K562 (cell line): ENCODE measurements around the gene MRRF. TPM values are rescaled to one million over a fixed set of nuclear protein-coding genes. Genes with fewer than 3 reads are reported as not detected.

ENCODE experiments used
- ATAC-seq: fragments of 200-7000 bp; cut with Tn5 transposase; 3 replicates; pipeline ENCODE4 v1.9.1; 2020; ENCODE audit warnings: moderate library complexity
- BruUV-seq: library from RNA; stranded (reverse); fragments of 400-500 nt; replicated peaks from 2 replicates; lab custom pipeline; 2021; lab: Mats Ljungman, UMichigan
- CTCF ChIA-PET: fragments of 300-600 bp; formaldehyde crosslinking; extraction: SDS; loops from one replicate; lab custom pipeline; 2021; ENCODE audit warnings: low intra/inter-chr PET ratio; lab: Yijun Ruan, JAX
- POLR2A ChIA-PET: fragments of 300-600, 350-650 bp; sonication (Branson Sonifier 250); formaldehyde crosslinking; extraction: SDS; loops from one replicate; lab custom pipeline; 2021; ENCODE audit warnings: antibody characterized with exemption, inconsistent platforms; lab: Yijun Ruan, JAX
- DNase-seq, 4 experiments: peaks; one replicate each; pipeline versions ENCODE4 v3.0.0 to v3.0.0-alpha.2; 2011 to 2018; ENCODE audit warnings: low spot score in 3 of 4, mixed read lengths in 3 of 4; ENCODE audit errors: extremely low read depth in 1 of 4
- FAIRE-seq: peaks from 2 replicates; lab custom pipeline; 2011; peaks lifted over from hg19 to GRCh38; lab: Jason Lieb, UNC
- H2AFZ ChIP-seq: 2 replicates; pipeline ENCODE4 v1.6.0; 2011; ENCODE audit warnings: low read depth, low read length, control low read depth, inconsistent platforms
- H3K27ac ChIP-seq: fragments of 200-600 bp; 3 replicates; pipeline ENCODE4 v1.8.0; 2011; ENCODE audit warnings: low read depth, mild to moderate bottlenecking, control low read depth, inconsistent platforms, low read length, moderate library complexity, mixed read lengths; ENCODE audit errors: extremely low read depth
- H3K27me3 ChIP-seq, 2 experiments: fragments of 300-600 bp in 1 of 2; 2 replicates in 1 of 2; 3 replicates in 1 of 2; pipeline versions ENCODE4 v1.6.0 to v1.8.0; 2011; ENCODE audit warnings: inconsistent platforms in 2 of 2, low read length in 2 of 2, mild to moderate bottlenecking in 1 of 2, mixed read lengths in 1 of 2, moderate library complexity in 1 of 2; ENCODE audit not compliant: control insufficient read depth in 2 of 2, insufficient read depth in 2 of 2
- H3K36me3 ChIP-seq: fragments of 300-600 bp; 3 replicates; pipeline ENCODE4 v1.8.0; 2011; ENCODE audit warnings: mild to moderate bottlenecking, low read length, inconsistent platforms; ENCODE audit not compliant: control insufficient read depth, insufficient read depth
- H3K4me1 ChIP-seq, 2 experiments: fragments of 200-600 bp in 1 of 2; replicated peaks in 1 of 2; 2 replicates in 1 of 2; 3 replicates in 1 of 2; pipeline versions ENCODE4 v1.5.1 to v1.8.0; 2011; ENCODE audit warnings: inconsistent platforms in 2 of 2, low read length in 2 of 2, mild to moderate bottlenecking in 1 of 2, mixed read lengths in 1 of 2, moderate library complexity in 1 of 2; ENCODE audit not compliant: control insufficient read depth in 2 of 2, insufficient read depth in 2 of 2
- H3K4me2 ChIP-seq: 2 replicates; pipeline ENCODE4 v1.6.1; 2011; ENCODE audit warnings: low read length, control low read depth, inconsistent platforms, mixed read lengths; ENCODE audit not compliant: insufficient read depth
- H3K4me3 ChIP-seq: fragments of 200-600 bp; sonication (generic), shearing (Covaris generic); 2 replicates; pipeline ENCODE4 v1.5.1; 2016; ENCODE audit warnings: control low read depth, inconsistent platforms
- H3K79me2 ChIP-seq: fragments of 200-600 bp; 3 replicates; pipeline ENCODE4 v1.8.0; 2011; ENCODE audit warnings: low read length, inconsistent platforms; ENCODE audit not compliant: control insufficient read depth, insufficient read depth
- H3K9ac ChIP-seq, 2 experiments: 2 replicates each; pipeline versions ENCODE4 v1.6.0 to v1.6.1; 2011; ENCODE audit warnings: low read depth in 2 of 2, low read length in 2 of 2, control low read depth in 1 of 2, inconsistent platforms in 1 of 2, mild to moderate bottlenecking in 1 of 2, mixed read lengths in 1 of 2; ENCODE audit not compliant: insufficient read depth in 1 of 2
- H3K9me1 ChIP-seq: one replicate; pipeline ENCODE4 v1.6.0; 2011; ENCODE audit warnings: inconsistent platforms, mild to moderate bottlenecking, low read length, moderate library complexity; ENCODE audit not compliant: control insufficient read depth, insufficient read depth
- H3K9me3 ChIP-seq: replicated peaks from 2 replicates; pipeline ENCODE4 v1.5.1; 2011; ENCODE audit warnings: low read depth, low read length, inconsistent platforms; ENCODE audit not compliant: control insufficient read depth, insufficient read depth
- H4K20me1 ChIP-seq: replicated peaks from 2 replicates; pipeline ENCODE4 v1.6.1; 2011; ENCODE audit warnings: low read length, inconsistent platforms, mixed read lengths; ENCODE audit not compliant: control insufficient read depth, insufficient read depth
- C11orf30 ChIP-seq: fragments of 450-650 bp; IDR thresholded peaks from 2 replicates; pipeline ENCODE4 v1.6.1; 2016; ENCODE audit warnings: low read depth, mild to moderate bottlenecking
- CEBPB ChIP-seq: fragments of 450-650 bp; IDR thresholded peaks from 2 replicates; pipeline ENCODE4 v1.6.1; 2016; ENCODE audit warnings: missing genetic modification characterization, missing compliant biosample characterization
- CEBPG ChIP-seq, 3 experiments: fragments of 200-800 bp in 1 of 3; sonication (Bioruptor generic) in 1 of 3; sonication (generic) in 1 of 3; formaldehyde crosslinking in 1 of 3; IDR thresholded peaks in 2 of 3; conservative IDR thresholded peaks in 1 of 3; 2 replicates each; pipeline versions ENCODE4 v1.6.1 to v1.8.0; 2016 to 2022; ENCODE audit warnings: missing compliant biosample characterization in 2 of 3, missing genetic modification characterization in 2 of 3, mild to moderate bottlenecking in 1 of 3, missing genetic modification reagents in 1 of 3
- HIVEP1 ChIP-seq: fragments of 250-450 bp; sonication (Bioruptor Pico); IDR thresholded peaks from 2 replicates; pipeline ENCODE4 v1.4.0; 2020; ENCODE audit warnings: mild to moderate bottlenecking
- LARP7 ChIP-seq: fragments of 450-650 bp; IDR thresholded peaks from 2 replicates; pipeline ENCODE4 v1.6.1; 2016
- MCM7 ChIP-seq, 2 experiments: fragments of 450-650 bp; IDR thresholded peaks; 2 replicates each; pipeline ENCODE4 v1.6.1; 2016 to 2018
- NFYB ChIP-seq: IDR thresholded peaks from 2 replicates; pipeline ENCODE4 v1.6.1; 2011; ENCODE audit warnings: mild to moderate bottlenecking, moderate library complexity; ENCODE audit not compliant: insufficient read length; ENCODE audit errors: extremely low read depth
- PHB ChIP-seq: fragments of 250-450 bp; sonication (Bioruptor Pico); IDR thresholded peaks from 2 replicates; pipeline ENCODE4 v1.5.0; 2021
- RBM14 ChIP-seq: fragments of 200-400 bp; formaldehyde crosslinking; IDR thresholded peaks from 2 replicates; pipeline ENCODE4 v1.6.1; 2018; ENCODE audit warnings: low read depth, mild to moderate bottlenecking, low read length, moderate library complexity, borderline replicate concordance; ENCODE audit not compliant: insufficient read depth
- RBM15 ChIP-seq: fragments of 200-400 bp; formaldehyde crosslinking; IDR thresholded peaks from 2 replicates; pipeline ENCODE4 v1.6.1; 2018; ENCODE audit warnings: mild to moderate bottlenecking, low read length, moderate library complexity; ENCODE audit not compliant: insufficient read depth
- SNIP1 ChIP-seq: fragments of 450-650 bp; IDR thresholded peaks from 2 replicates; pipeline ENCODE4 v1.7.1; 2017; ENCODE audit warnings: low read depth, mild to moderate bottlenecking
- ZNF174 ChIP-seq: fragments of 250-450 bp; sonication (Bioruptor Pico); IDR thresholded peaks from 2 replicates; pipeline ENCODE4 v1.4.0; 2020; ENCODE audit warnings: mild to moderate bottlenecking
- WGBS: fragments of 100-300 bp; shearing (Covaris generic); methylation state at CpG from one replicate; pipeline ENCODE4 v1.1.6; 2016; ENCODE audit warnings: low coverage, mixed read lengths; ENCODE audit not compliant: insufficient coverage; ENCODE audit errors: missing lambda C conversion rate; 5-methylcytosine and 5-hydroxymethylcytosine counted together
- in situ Hi-C: fragments of 300-500 bp; cut with MboI; formaldehyde crosslinking; loops from 4 replicates; pipeline ENCODE4 v1.15.0; 2018; ENCODE audit warnings: inconsistent platforms, mixed read lengths
- intact Hi-C: fragments of 100-400 bp; cut with micrococcal nuclease; formaldehyde crosslinking; loops from 2 replicates; pipeline ENCODE4 v1.14.2; 2022
- polyA plus RNA-seq, 8 experiments: library from polyadenylated mRNA; depleted of rRNA in 4 of 8; stranded (reverse) in 5 of 8; unstranded in 3 of 8; fragments of >200 nt; fragmentation: Nextera tagmentation in 2 of 8; fragmentation: Illumina TruSeq in 1 of 8; extraction: Ambion mirVana in 2 of 8; extraction: Trizol in 1 of 8; gene quantifications; 2 replicates each; pipeline versions ENCODE4 v1.2.1 to v1.2.3, GENCODE V29; 2011 to 2014; ENCODE audit warnings: inconsistent platforms in 1 of 8, missing spikeins in 1 of 8
- total RNA-seq, 7 experiments: library from RNA; depleted of rRNA in 6 of 7; stranded (reverse); fragments of >200 nt in 6 of 7; fragmentation: Illumina TruSeq in 2 of 7; extraction: Trizol in 2 of 7; gene quantifications; 2 replicates each; pipeline versions ENCODE4 v1.2.1 to v1.2.3, GENCODE V29; 2011 to 2021; ENCODE audit warnings: low replicate concordance in 1 of 7
- TF ChIP-seq, protein P1 (sequence below), 2 experiments: fragments of 200-800 bp in 1 of 2; sonication (Bioruptor generic) in 1 of 2; sonication (generic) in 1 of 2; formaldehyde crosslinking in 1 of 2; IDR thresholded peaks in 1 of 2; conservative IDR thresholded peaks in 1 of 2; 2 replicates each; pipeline versions ENCODE4 v1.5.0 to v1.6.1; 2016 to 2020; ENCODE audit warnings: missing compliant biosample characterization in 1 of 2, missing genetic modification characterization in 1 of 2, missing genetic modification reagents in 1 of 2

The MRRF gene
- total and polyA plus RNA-seq, 9 of the 15 experiments (the other 6 are each of a cell fraction or from before 2014, with no cell fraction given): 55.0 to 105 (median 81.2) TPM

DNA sequence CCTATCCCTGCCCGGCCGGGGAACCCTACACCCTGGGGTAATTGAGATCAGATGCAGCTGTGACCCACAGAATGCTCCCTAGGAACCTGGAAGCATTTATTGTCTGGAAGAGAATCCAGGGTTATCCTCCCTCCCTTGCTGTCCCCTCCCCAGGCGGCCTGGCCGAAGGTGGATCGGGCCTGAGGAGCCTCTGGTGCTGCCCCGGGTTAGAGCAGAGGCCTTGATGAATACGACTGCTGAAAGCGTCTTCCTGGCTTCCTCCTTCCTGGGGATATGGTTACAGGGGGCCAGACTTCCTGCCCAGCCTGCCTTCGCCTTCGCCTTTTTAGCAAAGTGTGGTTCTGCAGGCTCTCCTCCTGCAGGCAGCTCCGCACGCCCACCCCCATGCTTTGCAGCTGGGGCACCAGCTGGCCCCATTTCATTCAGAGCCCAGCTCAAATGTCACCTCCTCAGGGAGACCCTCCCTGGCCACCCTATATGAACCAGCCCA lies 83.7 kb downstream of the MRRF start:
- no peaks in the 10 kb centered on the region; the same call in 1 of the 2 replicates for H3K9me3 ChIP-seq
- no peaks in the 10 kb centered on the region for H3K79me2 ChIP-seq
- no peak for TF ChIP-seq RBM14
- TF ChIP-seq CEBPG (CRISPR knock-in tag; IDR thresholded peaks at IDR 0.05): no peak
- no peak for TF ChIP-seq CEBPG (tag; conservative IDR thresholded peaks at IDR 0.05 in 1 of 2, IDR thresholded peaks at IDR 0.05 in 1 of 2)
- no peak for TF ChIP-seq RBM15
- no peak for TF ChIP-seq CEBPB (tag)
- TF ChIP-seq NFYB: no peak
- TF ChIP-seq HIVEP1 (CRISPR knock-in tag): no peak
- no peak for TF ChIP-seq LARP7
- no peak for TF ChIP-seq MCM7 (IDR thresholded peaks at IDR 0.05)
- TF ChIP-seq ZNF174 (CRISPR knock-in tag): no peak
- TF ChIP-seq, protein P1, sequence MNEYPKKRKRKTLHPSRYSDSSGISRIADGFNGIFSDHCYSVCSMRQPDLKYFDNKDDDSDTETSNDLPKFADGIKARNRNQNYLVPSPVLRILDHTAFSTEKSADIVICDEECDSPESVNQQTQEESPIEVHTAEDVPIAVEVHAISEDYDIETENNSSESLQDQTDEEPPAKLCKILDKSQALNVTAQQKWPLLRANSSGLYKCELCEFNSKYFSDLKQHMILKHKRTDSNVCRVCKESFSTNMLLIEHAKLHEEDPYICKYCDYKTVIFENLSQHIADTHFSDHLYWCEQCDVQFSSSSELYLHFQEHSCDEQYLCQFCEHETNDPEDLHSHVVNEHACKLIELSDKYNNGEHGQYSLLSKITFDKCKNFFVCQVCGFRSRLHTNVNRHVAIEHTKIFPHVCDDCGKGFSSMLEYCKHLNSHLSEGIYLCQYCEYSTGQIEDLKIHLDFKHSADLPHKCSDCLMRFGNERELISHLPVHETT (CRISPR knock-in tag; conservative IDR thresholded peaks at IDR 0.05 in 1 of 2, IDR thresholded peaks at IDR 0.05 in 1 of 2): no peak
- TF ChIP-seq PHB (CRISPR knock-in tag): no peak
- TF ChIP-seq C11orf30: no peak
- no peak for TF ChIP-seq SNIP1
- TF ChIP-seq, all 486 proteins: peak for 0
- Histone ChIP-seq H4K20me1 (no peaks in the 10 kb centered on the region; the same call in 1 of the 2 replicates), H3K27me3 (peaks cover 0 to 10% of the 10 kb centered on the region in 2 experiments; a peak in 2 of 5 replicates), H3K4me1 (peaks cover 0 to 4% of the 10 kb centered on the region in 2 experiments; a peak in 1 of 5 replicates), H3K36me3 (no peaks in the 10 kb centered on the region), H2AFZ (no peak overlapping the region), H3K9me1 (no peaks in the 10 kb centered on the region), H3K27ac (no peak overlapping the region), H3K4me2 (no peak overlapping the region), H3K9ac (no peak overlapping the region), H3K4me3 (no peak overlapping the region)
- CTCF ChIA-PET: interaction anchor here (1.8 to 6.0 kb wide), 2 partner anchors 223 to 225 kb away, joined by 6 to 88 read pairs; no protein-coding TSS in a partner anchor
- ATAC-seq: no peak
- POLR2A ChIA-PET: no interaction called here
- intact Hi-C loops: no loop called here
- FAIRE-seq: no peak
- 60% methylated on average over 8 of the region's 12 CpGs for WGBS
- in situ Hi-C loops: loop anchor here (25.0 kb wide), 1 partner anchor 661 kb away; no protein-coding TSS in a partner anchor
- DNase-seq: no peak
- no TSS peak for BruUV-seq
